Fibroblast of pulmonary artery (primary cell): Measurements from ENCODE around the gene FNBP1L.

ENCODE experiments used
- DNase-seq: peaks from one replicate; pipeline ENCODE4 v3.0.0-alpha.2; 2010; ENCODE audit warnings: low read depth
- H3K4me3 ChIP-seq: replicated peaks from 2 replicates; pipeline ENCODE4 v1.5.1; 2011; ENCODE audit warnings: low read depth, mild to moderate bottlenecking, control low read depth, low read length, moderate library complexity
- TF ChIP-seq, protein P1 (sequence below): IDR thresholded peaks from 2 replicates; pipeline ENCODE4 v1.5.1; 2011; ENCODE audit warnings: mild to moderate bottlenecking, control low read depth, low read length, inconsistent platforms; ENCODE audit errors: missing control alignments

Gene FNBP1L

DNA sequence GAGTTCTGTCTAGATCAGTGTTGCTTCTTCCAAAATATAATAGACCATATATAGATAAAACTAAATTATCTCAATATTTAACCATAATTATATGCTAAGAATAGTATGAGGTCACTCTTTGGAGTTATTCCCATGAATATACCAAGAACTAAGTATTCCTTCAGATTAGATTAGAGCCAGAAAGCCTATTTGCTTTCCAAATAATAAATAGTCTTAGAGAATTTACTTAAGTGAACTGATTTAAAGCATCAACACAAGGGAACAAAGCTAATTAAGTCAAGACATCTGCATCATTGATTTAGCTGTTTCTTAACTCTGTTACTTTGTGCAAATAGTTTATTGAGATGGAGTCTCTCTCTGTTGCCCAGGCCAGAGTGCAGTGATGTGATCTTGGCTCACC is 35.7 kb downstream of the FNBP1L start:
- TF ChIP-seq, protein P1, sequence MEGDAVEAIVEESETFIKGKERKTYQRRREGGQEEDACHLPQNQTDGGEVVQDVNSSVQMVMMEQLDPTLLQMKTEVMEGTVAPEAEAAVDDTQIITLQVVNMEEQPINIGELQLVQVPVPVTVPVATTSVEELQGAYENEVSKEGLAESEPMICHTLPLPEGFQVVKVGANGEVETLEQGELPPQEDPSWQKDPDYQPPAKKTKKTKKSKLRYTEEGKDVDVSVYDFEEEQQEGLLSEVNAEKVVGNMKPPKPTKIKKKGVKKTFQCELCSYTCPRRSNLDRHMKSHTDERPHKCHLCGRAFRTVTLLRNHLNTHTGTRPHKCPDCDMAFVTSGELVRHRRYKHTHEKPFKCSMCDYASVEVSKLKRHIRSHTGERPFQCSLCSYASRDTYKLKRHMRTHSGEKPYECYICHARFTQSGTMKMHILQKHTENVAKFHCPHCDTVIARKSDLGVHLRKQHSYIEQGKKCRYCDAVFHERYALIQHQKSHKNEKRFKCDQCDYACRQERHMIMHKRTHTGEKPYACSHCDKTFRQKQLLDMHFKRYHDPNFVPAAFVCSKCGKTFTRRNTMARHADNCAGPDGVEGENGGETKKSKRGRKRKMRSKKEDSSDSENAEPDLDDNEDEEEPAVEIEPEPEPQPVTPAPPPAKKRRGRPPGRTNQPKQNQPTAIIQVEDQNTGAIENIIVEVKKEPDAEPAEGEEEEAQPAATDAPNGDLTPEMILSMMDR = no peak
- no peak for DNase-seq
- no peak overlapping the region for H3K4me3 ChIP-seq

DNA sequence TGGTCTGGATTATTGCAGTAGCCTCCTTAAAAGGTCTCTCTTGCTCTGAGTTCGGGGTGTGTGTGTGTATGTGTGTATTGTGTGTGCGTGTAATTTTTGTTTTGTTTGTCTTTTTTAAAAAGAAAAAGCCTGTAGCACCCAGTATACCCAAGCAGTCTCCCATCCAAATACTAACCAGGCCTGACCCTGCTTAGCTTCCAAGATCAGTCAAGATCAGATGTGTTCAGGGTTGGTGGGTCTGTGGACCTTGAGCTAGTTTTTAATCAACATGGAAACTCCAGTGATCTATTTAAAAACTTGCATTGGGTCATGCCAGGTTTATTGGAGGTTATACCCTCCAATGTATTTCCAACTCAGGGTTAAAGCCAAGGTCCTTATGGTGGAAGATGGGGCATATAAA is 40.3 kb downstream of the FNBP1L start:
- H3K4me3 ChIP-seq = no peak overlapping the region
- DNase-seq = no peak
- TF ChIP-seq, protein P1 = no peak

DNA sequence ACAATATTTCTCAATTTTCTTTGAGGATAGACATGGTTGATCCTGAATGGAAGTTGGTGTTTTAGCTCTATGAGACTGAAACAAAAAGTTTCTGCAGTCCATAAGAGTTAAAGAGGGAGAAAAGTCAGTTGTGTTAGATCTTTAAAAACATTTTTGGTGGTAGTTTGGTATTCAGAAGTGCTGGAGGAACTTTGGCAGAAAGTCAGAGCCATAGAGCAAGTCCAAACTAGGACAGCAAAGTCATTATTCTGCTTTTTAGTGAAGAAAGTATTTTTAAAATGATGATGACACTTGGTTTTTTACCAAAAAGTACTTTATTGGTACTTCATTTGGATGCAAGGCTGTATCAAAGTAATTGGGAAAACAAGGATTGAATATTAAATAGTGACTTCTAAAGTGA is 41.8 kb downstream of the FNBP1L start:
- TF ChIP-seq, protein P1 = no peak
- DNase-seq = no peak
- no peak overlapping the region for H3K4me3 ChIP-seq

DNA sequence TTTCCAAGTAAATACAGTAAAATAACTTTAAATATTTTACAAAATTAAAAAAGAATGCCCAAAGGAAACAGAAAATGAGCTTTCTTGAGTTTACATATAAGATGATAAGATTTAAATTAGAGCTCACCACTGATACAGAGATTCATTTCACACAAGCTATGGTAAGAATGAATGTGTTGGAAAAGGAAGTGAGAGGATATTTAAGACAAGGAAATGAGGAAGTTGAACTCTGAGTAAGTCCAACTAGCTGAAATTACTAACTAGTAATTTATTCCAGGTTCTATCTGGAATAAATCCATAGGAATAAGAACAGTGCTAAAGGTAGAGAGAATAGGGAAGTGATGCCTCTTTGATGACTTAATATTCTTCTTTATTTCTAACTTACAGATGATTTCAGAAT is 42.4 kb downstream of the FNBP1L start:
- no peak overlapping the region for H3K4me3 ChIP-seq
- TF ChIP-seq, protein P1 = no peak
- DNase-seq = no peak

DNA sequence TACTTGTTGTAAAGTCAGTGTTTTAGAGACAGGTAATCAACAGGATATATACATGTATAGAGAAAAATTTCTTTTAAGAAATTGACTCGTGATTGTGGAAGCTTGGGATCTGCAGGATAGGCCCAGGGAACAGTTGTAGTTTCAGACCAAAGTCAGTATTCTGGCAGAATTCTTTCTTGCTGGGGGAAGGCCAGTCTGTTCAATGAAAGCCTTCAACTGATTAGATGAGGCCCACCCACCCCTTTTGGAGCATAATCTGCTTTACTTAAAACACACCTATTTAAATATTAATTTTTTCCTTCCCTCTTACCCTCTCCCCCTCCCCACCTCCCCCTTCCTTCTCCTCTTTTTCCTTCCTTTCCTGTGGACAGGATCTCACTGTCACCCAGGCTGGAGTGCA is 48.0 kb downstream of the FNBP1L start:
- TF ChIP-seq, protein P1 = no peak
- no peak for DNase-seq
- H3K4me3 ChIP-seq = no peak overlapping the region

DNA sequence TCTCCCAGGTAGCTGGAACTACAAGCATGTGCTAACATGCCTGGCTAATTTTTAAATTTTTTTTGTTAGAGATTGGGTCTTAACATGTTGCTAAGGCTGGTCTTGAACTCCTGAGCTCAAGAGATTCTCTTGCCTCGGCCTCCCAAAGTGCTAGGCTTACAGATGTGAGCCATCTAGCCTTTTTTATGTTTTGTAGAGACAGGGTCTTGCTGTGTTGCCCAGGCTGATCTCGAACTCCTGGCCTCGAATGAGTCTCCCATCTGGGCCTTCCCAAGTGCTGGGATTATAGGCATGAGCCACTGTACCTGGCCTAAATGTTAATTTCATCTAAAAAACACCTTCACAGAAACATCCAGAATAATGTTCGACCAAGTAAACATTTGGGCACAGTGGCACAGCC is 48.6 kb downstream of the FNBP1L start:
- TF ChIP-seq, protein P1 = no peak
- H3K4me3 ChIP-seq = no peak overlapping the region
- DNase-seq = no peak

DNA sequence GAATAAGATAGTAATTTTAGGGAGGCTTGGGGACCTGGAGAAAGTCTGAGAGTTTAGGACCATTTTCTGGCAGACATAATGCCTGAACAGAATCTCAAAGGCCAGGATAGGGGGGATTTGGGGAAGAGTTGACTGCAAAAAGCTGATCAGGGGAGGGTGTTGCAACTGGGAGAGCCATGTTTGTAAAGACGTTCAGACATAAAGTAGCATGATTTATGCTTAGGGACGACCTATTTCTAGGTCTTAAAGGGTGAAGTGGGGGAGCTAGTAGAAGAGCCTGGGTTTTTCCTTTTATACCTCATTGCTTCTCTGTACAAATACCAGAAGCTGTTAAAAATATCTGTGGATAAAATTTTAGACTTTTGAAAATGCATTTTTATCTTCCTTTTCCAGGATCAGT is 51.2 kb downstream of the FNBP1L start:
- no peak overlapping the region for H3K4me3 ChIP-seq
- TF ChIP-seq, protein P1 = no peak
- no peak for DNase-seq
